Dedifferentiated amniotic fluid mesenchymal stem cell (primary cell): Measurements from ENCODE around the gene NDUFA11.

Experiments
- DNase-seq: peaks from one replicate; pipeline ENCODE4 v3.0.0-alpha.2; 2016; ENCODE audit errors: extremely low spot score

The NDUFA11 gene

DNA sequence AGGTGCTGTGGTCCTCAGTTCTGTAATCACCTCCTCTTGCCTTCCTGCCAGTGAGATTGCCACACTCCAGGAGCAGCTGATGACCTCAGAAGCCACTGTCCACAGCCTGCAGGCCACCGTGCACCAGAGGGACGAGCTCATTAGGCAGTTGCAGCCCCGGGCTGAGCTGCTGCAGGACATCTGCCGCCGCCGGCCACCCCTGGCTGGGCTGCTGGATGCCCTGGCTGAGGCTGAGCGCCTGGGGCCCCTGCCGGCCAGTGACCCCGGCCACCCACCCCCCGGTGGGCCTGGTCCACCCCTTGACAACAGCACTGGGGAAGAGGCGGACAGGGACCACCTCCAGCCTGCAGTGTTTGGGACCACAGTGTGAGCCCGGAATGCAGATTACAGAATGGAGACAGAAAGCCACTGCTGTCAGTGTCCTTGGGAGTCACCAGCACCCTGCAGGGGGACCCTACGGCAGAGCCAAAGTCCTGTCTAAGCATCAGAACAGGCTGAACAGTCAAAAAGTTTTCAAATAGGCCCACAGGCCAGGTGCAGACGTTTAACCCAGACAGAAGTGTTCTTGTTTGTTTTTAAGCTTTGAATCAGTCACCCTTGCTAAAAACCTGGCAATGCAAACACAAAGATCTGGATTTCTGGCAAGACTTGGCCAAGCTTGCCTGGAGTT lies 5.3 kb upstream of the NDUFA11 start:
- no peak for DNase-seq

DNA sequence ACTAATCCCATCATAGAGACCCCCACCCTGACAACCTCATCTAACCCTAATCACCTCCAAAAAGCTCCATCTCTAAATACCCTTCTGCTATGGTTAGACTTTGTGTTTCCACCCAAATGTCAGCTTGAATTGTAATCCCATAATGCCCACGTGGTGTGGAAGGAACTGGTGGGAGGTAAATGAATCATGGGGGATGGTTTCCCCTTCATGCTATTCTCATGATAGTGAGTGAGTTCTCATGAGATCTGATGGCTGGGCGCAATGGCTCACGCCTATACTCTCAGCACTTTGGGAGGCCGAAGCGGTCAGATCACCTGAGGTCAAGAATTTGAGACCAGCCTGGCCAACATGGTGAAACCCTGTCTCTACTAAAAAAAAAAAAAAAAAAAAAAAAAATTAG lies 3.7 kb upstream of the NDUFA11 start:
- DNase-seq = no peak

DNA sequence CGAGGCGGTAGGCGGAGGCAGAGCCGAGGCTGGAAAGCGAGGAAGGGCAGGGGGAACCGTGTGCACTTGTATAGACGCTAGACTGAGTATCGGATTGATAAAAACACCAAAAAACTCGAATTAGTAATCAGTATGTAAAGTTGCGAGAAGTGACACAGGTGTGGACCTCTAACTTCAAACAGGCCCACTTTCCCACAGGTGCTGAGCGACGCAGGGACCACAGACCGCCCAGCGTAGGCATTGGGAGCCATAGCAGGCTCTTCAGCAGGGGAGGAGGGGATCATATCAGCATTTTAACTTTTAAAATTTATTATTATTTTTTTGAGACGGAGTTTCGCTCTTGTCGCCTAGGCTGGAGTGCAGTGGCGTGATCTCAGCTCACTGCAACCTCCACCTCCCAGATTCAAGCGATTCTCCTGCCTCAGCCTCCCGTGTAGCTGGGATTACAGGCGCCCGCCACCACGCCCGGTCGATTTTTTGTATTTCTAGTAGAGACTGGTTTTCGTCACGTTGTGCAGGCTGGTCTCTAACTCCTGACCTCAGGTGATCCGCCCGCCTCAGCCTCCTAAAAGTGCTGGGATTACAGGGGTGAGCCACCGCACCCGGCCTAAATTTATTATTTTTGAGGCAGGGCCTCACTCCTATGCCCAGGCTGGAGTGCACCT lies 1.7 kb upstream of the NDUFA11 start:
- DNase-seq = no peak

DNA sequence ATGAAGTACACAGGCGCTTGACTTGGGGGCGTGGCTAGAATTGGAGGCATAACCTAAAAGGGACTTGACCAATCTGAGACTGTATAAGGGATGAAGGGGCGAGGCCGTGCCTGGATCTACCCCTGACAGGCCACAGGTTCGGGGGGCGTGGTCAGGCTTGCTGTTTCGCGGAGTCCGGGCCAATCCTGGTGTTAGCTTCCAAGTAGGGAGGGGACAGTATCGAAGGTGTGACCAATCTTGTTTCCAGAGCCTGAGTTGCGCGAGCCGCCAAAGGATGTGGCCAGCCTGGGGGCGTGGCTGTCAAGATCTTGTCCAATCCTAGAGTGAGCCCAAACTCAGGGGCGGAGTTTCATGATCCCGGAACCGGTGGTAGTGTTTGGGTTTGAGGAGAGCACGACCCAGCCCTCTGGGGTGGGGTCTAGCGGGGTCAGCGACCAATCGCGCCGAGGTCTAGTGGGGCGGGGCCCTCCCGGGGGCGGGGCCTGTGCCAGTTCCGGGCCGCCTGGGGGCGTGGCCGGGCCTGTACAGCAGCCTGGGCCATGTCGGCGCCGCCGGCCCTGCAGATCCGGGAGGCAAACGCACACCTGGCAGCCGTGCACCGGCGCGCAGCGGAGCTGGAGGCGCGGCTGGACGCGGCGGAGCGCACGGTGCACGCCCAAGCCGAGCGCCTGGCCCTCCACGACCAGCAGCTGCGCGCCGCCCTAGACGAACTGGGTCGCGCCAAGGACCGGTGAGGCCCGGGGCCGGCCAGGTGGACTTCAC lies 943 bp upstream of the NDUFA11 start, which contains the start of gene VMAC:
TSS of gene VMAC (plus strand) at position 521 of the 762 bp plus-strand sequence. CDS start at position 540, 19 bp downstream.
- DNase-seq = peak; percentile 100

DNA sequence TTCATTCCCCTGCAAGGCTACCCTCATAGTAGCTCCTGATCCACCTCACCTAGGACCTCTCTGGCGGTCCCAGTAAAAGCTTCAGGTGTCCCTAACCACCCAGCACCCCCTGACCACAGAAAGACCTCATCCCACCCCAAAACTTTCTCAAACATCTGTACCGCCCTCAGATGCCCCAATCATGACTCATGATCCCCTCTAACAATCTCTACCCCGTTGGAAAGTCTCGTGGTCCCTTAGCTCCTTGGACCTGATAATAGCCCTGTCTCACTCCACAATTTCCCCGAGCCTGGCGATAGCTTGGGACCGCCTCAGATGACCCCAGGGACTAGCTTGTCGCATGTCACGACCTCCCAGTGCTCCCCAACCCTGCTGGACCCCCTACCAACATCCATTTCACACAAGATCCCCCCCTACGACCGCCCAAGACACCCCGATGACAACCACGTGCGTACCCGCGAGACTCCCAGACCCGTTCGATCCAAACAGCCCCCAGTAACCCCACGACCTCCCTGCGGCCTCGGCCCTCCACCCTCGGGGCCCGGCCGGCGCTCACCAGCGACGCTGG lies 450 bp downstream of the NDUFA11 start:
- DNase-seq = peak; percentile 26

DNA sequence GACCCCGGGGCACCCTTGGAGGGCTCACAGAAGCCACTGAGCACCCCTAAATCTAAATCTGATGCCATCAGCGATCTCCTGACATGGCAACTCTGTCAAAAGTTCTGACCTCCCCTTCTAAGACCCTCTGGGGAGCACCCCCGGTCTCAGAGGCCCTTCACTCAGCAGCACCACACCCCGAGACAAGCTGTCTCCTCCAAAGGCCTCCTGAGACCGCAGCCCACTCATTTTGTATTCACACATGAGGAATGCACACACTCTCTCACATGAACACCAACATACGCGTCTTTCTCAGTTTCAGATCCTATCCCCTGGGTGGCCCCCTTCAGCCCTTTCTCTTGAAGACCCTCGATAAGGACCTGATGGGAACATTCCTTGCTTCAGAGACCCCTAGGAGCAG lies 2.6 kb downstream of the NDUFA11 start:
- no peak for DNase-seq

DNA sequence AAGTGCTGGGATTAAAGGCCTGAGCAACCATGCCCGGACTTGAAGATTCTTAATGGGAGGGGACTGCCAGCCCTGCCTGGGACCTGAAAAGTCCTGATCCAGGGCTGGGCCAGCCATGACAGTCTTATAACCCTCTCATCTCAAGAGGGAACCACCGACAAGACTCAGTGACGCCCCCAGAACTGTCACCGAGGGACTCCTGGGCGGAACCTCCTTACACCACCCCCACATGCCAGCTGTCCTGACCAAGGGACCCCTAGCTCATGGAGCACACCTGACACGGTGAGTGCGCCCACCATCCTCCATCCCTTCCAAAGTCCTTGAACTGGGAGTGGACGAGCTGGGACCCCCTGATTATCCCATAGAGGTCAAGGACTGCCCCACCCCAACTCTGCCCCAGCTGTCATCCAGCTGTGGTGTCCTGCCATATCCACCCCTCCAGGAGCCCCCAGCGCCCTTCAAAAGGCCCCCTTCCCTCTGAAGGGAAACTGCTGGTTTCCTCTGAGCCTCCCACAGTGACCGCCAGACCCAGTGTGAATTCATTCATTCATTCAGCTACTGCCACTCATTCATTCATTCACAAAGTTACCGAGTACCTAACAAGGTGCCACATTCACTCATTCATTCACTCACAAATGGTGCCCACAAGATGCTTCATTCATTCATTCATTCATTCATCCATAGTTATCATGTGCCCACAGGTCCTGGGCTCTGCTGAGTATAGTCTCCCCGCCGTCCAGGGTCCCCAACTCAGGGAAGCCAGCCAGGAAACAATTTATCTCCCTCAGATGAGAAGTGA lies 3.7 kb downstream of the NDUFA11 start:
- DNase-seq = no peak

DNA sequence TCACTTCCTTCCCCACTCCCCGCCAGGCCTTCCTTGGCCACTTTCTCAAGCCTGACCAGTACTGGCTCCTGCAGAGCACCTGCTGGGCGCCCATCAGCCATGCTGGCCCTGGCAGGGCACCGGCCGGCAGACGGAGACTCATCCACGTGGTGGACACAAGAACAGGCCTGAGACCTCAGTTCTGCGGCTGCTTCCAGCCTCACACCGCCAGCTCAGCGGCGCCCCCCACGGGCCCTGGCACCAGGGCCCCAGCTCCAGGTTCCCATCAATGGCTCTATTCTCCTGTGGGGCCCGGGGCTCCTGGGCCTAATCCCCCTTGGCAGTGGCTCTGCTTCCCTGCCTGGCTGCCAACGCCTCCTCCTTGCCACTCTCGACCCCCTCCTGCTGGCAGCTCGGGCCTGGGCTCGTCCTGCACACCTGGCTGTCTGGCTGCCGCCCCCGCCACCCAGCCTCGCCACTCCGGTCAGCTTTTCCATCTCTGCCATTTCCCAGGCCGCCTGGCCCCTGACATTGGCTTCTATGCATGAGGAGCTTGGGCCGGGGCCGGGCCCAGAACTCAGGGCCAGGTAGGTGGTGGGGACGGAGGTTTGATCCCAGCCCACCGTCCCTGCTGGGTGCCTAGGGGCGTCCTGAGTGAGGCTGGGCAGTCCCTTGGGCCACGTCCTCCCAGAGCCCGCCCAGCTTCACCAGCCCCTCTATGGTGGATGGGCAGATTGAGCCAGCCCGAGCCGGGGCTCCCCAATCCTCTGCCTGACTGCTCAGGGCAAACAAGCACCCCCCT lies 6.2 kb downstream of the NDUFA11 start:
- no peak for DNase-seq

DNA sequence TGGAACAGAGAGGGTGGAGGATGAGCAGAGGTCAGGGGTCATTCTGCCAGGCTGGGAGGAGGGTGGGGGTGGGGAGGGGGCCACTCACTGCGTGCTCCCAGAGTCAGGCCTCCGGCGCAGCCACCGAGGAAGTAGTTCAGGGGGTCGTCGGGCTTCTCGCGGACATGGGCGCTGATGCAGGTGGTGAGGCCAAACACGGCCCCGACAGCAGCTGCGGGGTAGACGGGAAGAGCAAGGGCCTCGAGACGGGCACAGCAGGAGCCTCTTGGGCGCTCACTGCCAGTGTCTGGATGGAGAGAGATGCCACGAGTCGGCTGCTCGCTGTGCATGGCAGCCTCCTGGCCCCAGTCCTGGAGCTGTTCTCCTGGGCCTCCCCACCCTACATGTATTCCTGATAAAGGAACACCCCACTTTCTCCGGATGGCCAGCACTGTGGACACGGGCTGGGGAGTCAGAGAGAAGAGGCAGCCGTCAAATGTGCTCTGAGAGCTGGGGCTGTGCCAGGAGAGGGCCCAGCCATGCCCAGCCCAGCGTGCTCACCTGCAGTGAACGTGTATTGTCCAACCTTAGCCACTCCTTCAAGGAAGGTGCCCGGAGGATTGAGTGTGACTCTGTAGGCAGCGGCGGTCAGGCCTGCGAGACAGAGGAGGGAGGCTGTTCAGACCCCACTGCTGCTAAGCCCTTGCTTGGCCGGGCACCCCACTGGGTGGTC lies 7.1 kb downstream of the NDUFA11 start:
- DNase-seq = no peak

DNA sequence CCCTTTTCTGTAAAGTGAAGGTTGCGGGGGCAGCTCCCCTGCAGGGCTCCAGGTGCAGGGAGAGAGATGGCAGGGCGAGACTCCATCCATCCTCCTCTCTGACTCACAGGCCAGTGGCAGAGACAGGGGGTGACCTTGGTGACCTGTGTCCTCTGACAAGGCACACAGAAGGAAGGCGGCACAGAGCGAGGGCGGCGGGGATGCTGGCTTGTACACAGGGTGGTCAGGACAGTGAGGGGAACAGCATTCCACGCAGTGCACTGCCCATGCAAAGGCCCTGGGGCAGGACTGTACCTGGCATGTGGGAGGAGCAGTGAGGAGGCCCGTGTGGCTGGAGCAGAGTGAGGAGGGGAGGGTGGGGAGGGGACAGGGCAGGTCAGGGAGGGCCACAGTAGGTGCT lies 7.7 kb downstream of the NDUFA11 start:
- DNase-seq = no peak

DNA sequence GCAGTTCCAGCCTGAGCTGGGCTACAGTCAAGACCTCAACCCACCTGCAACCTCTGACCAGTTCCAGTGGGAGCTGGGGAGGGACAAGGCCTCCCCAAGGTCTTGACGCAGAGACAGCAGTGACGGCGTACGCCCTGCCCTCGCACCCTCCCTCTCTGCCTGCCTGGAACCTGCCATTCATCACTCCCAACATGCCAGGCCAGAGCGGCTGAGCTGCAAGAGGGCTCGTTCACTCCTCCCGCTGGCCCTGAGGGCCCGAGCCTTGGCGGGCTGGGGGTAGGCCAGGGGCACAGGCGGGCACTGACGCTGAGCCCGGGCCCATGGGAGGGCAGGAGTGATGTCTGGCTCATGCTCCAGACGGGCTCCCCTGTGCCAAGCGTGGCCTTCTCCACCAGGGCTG lies 8.2 kb downstream of the NDUFA11 start:
- no peak for DNase-seq

DNA sequence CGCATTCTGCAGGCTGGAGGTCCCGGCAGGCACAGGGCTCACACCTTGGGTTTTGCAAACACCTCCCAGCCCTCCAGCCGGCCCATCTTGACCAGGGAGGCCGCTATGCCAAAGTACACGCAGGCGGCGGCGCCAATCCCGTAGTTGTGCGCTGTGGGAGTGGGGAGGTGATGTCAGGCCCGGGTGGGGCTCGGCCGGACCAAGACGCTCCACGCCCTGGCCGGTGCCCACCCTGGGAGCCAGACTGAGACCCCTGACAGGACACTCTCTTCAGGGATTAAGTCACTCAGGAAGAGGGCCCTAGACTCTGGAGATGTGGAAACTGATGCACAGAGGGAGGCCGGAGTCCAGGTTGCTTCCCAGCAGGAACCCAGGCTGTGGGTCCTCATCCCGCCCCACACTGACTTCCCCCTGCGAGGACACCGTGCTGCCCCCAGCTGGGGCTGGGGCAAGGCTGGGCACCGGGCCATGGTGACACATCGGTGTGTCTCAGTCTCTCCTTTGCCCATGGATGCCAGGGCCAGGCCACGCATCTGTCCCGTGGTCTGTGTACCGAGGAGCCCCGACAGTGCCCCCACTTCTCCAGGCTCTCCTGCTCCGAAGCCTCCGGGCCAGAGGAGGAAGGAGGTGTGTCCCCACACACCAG lies 8.8 kb downstream of the NDUFA11 start:
- DNase-seq = no peak

DNA sequence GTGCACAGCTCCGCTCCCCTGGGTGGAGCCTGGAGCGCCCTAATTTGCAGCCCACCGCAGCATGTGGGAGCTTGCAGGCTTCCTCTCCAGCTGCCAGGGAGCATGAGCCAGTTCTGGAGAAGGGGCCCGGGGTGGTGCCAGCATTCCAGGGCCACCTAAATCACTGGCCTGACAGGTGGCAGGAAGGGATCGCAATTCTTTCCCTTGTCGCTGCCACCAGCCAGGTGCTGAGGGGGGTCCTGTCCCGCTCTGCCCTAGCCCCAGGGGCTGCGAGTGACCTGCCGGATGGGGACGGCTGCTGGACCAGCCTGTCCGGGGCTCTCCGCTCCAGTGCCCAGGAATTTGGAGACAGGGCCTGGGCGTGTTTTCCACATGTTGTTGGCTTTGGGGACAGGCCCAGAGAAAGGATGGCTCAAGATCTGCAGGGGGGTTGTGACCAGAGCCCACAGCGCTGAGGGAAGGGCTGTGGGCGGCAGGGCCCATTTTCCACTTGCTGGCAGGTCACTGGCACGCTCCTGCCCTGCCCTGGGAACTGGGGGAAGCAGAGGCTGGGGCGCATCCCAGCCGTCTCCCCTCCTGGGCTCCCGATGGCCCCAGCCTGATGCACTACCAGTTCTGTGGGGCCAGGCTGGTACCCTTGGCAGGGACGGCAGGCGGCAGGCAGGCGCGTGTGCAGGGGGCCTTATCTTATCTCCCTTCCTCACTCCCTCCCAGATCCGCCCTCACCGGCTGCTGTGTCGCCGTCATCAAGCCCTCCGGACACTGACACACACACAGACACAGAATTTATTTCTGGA lies 9.5 kb downstream of the NDUFA11 start:
- DNase-seq = no peak

DNA sequence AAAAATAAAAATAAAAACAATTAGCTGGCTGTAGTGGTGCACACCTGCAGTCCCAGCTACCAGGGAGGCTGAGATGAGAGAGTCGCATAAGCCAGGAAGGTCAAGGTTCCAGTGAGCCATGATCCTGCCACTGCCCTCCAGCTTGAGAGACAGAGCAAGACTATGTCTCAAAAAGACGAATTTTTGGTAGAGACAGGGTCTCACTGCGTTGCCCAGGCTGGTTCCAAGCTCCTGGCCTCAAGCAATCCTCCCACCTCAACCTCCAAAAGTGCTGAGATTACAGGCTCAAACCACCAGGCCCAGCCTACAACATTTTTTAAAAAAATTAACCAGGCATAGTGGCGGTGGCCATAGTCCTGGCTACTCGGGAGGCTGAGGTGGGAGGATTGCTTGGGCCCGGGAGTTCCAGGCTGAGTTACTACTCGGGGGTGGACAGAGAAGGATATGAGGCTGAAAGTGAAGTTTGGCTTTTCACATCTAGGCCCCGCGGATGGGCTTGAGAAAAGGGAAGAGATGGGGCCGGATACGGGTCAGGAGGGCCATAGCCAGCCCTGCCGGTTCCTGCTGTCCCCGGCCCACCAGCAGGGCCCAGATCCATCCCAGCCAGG lies 10.2 kb downstream of the NDUFA11 start:
- no peak for DNase-seq

DNA sequence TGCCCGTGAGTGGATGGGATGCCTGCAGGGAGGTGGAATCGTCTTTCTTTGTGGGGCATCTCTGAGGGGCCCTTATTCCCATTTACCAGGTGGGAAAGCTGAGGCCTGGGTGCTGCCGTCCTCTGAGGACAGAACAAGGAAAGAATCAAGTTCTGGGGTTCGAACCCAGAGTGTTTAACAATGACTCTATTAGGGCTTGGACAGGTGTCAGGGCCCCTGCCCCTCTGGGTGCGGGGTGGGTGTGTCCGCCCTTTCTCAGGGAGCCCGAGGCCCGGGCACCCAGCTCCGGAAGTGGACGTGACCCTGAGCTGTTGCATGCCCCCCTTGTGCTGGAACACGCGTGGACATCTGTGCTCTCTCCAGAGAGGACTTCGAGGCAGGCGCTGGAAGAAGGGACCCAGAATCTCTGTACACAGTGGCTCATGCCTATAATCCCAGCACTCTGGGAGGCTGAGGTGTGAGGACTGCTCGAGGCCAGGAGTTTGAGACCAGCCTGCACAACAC lies 10.8 kb downstream of the NDUFA11 start:
- no peak for DNase-seq

DNA sequence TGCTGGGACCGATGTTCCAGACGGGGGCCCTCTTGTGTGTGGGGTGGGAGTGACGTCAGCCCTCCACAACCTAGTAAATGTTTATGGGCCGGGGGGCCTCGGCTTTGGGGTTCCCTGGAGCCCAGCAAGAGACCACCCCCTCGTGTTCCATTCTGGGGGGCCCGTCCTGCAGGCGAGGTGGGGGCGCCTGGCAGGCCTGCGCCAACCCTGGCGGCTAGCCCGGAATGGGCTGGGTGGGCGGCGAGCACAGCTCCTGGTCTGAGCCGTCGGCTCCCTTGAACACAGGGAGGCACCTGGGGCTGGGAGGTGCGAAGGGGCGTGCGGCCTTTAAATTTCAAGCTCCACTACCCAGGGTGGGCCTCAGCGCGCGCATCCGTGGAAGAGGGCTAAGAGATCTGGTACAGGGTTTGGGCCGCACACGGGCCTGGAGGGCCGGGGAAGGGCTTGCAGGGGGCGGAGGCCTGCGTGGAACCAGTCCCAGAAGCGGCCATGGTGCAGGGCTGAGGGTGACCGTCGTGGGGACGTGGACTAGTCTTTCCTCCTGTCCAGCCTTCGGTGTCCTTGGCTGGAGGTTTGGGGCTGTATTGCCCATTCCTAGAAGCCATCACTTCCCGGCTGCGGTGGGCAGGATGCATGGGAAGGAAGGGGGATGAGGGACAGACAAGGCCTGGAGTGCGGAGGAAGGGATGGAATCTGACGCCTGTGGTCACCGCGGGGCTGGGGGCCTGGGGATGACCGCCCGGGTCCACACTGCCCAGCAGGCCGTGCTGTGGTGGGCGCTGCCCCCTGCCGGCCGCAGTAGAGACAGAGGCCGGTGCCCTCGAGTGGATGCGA lies 11.4 kb downstream of the NDUFA11 start:
- DNase-seq = no peak

DNA sequence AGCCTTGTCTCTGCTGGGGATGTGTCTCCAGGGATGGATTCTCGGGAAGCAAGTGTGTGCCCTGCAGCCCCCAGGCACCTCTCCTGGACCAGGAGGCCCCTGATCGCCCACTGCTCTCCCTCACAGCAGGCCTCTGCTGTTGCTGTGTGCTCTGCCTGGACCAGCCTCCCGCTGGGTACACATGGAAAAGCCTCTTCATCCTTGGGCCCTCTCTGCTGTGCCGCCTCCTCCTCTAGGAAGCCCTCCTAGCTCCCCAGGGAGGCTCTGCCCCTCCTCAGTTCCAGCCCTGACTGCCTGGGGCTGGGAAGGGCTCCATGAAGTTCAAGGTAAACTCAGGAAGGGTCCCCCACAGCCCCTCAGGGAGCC lies 12.0 kb downstream of the NDUFA11 start:
- no peak for DNase-seq
